ENCODE data around the gene RNF182.
"Not testable (repeated sequence)": the region's sequence is repeated elsewhere in the genome, so short reads cannot be mapped to it uniquely, and the experiment has no call there.

RNF182 gene

DNA sequence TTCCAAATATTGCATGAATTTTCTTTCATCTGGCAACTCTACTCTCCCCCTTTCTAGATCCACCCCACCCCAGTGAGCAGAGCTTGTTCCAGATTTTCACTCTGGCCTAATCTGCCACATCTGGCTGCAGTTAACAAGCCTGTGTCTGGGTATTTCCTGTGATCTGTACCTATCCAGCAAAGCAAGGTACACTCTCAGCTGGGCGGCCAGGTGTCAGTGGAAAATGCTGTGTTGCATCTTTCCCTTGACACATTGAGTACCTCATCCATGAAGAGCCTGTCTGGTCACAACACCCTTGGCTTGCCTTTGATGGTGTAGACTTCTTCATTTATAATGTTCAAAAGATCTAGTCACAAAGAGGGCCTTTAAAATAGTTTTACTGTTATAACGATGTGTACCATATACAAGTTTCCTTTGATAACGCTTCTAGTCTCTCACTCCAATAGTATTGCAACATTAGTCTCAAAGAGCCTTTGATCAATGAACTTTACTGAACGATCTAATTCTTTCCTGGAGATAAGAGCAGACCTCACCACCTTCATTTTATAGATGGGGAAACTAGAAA lies 6.0 kb upstream of the RNF182 start:
- no peak for DNase-seq

DNA sequence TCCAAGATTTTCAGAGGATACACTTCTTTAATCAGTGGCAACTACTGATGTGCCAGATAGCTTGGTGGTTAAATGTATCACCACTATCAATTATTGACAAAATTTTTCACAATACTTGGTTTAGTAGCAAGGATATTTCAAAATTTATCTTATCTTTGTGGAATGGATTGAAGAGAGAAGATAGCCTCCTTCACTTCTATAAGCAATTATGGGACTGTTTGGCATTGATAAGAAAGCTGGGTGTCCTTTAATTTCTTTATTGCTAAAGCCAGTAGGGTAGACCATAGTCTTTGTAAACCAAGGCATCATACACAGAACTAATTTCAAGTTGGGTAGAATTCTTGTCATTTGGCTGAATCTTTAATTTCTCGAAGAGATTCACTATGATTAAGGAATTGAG lies 4.9 kb upstream of the RNF182 start:
- no peak for DNase-seq

DNA sequence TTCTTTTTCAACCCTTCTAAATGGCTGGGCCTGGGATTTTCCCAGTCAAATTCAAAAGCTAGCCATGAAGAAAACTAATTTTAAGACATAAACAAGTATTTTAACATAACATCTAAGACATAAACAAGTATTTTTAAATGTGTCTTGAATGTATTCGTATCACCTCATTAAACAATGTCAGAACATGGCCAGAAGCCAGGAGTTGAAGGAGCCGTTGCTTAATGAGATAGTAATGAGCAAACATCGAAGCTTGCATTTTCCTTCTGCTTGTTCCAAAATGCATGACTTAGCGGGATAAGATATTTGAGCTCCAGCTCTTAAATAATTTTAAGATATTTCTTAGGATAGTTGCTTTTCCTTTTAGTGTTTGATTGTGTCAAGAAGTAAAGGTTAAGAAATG lies 4.2 kb upstream of the RNF182 start:
- peak in 1 of 3 experiments; percentile 31 for DNase-seq

DNA sequence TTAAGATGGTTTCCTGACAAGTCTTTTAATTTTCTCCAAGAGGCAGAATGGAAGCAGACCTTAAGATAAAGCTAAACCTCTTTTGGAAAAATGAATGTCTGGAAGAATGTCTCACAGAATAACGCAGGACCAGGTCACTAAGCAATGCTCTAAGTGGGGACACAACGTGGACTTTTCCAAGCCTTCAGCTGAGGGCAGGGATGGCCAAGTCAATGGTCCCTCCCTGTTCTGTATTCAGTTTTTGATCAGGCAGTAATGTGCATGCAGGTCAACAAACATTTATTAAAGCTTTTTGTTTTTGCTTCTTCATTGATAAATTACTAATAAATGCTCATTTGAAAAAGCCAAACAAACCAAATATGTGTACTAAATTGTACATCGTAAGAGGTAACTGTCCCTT lies 2.0 kb upstream of the RNF182 start:
- no peak for DNase-seq

DNA sequence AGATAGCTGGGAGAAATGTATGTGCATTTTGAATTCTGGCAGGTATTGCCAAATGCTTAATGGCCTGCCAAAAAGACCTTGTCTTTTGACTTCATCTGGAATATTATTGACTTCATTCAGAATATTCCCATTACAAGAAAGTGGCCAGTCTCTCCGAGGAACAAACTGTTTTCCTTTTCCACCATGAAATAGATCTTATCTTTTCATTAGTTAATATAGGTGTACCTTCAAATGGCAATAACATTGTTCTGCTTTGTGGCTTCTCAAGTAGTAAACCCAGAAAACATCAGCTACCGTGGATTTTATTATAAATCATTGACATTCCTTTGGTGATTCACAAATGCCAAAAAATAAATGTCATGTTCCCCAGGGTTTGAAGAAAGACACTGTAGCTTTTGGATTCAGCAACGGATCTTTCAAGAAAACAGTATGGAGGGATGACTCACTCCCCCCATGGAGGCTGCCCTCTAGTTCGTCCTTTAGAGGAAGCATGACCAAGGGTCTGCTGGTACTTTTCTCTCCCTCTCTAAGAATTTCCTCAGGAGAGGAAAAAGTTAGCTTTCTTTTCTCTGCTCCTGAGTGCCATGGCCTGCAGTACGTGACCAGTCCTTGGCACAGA lies 1.1 kb upstream of the RNF182 start:
- DNase-seq, result no peak

DNA sequence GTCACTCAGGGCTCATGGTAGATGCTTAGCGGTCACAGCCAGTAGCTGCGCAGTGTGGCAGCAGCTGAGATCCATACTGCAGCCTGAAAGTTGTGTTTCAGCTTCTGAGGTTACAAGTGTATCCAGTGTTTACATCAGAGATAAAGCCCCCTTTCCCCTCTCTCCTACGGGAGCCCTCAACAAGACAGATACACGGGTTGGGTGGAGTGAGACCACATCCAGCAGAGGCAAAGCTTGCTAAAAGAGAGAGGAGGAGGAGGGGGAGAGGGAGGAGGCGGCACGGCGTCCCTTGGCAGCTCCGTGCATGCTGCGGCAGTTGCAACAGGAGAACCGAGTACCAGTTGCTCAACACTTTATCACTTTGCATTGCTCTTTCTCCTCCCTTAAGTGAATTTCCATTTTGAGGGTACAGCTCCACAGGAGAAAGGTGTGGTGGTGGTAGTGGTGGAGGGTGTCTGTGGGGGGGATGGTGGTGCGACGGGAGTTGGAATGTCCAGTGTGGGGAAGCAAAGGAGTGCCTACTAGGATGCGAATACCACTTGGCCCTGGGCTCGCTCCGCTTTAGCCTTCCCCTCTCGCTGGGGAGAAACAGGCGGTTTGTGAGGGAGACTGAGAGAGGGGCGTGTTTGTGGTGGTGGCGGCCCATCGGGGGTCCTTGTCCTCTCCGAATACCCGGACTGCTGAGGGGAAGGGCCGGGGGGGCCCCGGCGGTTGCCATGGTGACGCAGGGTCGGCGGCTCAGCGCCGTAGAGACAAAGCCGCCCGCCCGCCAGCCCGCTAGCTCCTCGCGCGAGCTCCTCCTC lies 405 bp upstream of the RNF182 start:
- peak; percentile 59 to 94 (median 91) for DNase-seq

DNA sequence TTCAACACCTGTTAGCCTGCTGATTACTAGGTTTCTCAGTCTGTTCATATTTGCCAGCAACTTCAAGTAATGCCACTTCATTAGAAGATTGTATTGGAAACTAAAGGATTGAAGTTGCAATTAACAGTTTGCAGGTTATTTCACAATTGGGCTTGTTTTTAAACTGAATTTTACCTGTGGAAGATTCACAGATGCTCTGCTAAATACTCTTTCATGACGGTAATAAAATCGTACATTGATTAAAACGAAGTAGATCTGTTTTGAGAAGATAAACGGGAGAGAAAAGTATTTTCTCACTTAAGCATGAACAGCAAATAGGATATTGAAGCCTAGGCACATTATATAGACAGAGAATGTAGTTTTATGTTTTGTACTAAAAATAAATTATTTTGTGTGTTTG lies 1.6 kb downstream of the RNF182 start:
- DNase-seq, result peak in 1 of 3 experiments; percentile 40

DNA sequence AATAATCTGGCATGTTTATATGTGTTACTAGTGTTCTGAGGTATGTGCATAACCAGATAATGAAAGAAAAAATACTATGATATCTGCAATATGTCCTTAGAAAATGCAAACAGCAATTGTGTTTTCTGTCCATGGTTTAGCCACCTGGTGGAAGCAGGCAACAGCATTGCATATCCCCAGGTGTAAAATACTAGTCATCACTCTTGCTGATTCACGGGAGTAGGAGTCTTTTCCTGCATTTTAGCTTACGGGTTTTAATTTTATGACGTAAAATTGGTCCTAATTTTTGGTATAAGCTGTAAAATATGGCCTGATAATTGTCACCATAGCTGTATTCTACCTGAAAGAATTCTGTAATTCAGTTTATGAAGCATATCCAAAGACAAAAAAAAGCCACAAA lies 2.5 kb downstream of the RNF182 start:
- DNase-seq, result peak in 1 of 3 experiments; percentile 43

DNA sequence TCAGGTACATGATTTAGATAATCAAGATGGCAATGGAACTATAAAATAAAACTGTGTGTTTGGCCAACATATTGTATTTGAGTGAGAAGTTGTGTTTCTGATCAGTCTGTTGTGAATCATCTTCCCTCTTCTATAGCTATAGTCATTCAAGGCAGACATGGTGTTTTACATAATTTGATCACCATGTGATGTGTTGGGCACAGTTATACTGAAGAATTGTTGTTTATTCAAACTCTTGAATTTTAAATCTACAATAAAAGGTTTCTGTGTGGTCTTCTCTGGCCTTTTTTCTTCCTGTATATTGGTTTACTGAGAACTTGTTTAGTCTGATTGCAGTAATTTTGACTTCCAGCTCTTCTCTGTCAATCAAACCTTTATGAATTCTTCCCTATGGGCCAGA lies 4.4 kb downstream of the RNF182 start:
- no peak for DNase-seq

DNA sequence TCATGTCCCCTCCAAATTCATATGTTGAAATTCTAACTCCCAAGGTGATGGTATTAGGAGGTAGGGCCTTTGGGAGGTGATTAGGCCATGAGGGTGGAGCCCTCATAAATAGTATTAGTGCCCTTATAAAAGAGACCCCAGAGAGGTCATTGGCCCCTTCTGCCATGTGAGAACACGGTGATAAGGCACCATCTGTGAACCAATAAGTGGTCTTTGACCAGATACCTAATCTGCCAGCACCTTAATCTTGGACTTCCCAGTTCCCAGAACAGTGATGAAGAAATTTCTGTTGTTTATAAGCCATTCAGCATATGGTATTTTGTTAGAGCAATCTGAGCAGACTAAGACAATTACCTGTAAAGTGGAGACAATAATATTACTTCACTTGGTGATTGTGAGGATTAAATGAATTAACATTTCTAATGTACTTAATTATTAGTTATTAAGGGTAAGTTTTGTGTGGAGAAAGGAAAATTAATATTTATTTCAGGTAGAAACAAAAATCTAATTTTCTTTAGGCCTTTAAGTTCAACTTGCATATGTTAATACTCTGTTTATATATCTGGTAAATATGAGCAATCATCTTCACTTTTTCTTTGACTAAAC lies 7.1 kb downstream of the RNF182 start:
- DNase-seq, result no peak

DNA sequence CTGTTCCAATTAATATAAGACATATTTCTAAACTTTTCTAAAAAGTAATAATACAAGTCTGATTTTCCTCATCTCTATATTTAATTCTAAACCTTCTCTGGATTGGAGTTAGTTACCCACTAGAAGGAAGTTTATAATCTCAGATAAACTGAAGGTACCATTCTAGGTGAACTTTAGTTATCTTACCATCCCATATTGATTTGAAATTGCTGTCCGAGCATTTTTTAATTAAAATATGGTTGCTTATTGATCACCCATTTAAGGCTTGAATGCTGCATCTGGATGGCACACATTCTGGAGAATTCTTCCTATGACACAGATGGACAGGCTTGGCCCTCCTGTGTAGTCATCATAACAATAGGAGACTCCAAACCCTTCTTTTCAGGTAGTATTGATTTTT lies 8.0 kb downstream of the RNF182 start:
- DNase-seq, result no peak

DNA sequence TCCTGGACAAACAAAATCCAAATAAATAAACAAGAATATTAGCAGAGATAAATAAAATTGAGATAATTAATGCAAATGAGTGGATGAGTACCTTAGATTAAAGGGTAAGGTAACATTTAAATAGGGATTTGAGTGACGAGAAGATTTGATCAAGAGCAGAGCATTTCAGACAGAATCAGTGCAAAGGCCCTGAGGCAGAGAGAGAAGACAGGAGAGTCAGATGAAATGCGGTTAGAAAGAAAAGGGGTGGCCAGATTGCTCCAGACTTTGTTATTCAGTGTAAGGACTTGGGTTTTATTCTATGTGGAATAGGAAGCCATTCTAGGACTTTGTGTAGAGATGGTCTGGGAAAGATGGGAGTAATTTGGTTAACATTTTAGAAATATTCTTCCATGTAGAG lies 10.0 kb downstream of the RNF182 start:
- DNase-seq, result no peak

DNA sequence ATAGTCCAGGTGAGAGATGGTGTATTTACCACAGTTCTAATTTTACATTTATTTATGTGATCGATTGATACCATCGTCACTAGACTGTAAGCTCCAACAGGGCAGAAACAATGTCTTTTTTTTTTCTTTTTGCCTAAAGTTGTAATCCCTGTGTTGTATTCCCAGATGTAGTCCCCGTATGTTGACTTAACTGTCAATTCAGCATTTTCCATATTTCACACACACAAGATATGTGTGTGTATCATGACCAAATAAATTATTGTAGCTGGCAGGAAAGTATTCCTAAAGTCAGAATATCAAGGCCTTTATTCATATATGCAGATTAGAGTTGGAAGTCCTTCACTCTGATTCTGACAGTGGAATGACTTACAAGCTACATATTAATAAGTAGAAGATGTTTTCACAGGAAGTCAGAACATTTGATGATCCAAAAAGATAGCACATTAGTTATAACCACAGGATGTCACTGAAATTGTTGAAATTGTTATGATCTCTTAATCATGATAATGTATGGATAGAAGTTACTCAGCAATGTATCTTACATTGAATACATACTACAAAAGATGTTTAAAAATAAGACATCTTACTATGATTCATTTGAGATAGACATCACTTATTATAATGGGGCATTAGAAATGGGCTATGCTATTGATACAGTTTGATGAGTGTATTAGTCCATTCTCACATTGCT lies 10.6 kb downstream of the RNF182 start:
- no peak for DNase-seq

DNA sequence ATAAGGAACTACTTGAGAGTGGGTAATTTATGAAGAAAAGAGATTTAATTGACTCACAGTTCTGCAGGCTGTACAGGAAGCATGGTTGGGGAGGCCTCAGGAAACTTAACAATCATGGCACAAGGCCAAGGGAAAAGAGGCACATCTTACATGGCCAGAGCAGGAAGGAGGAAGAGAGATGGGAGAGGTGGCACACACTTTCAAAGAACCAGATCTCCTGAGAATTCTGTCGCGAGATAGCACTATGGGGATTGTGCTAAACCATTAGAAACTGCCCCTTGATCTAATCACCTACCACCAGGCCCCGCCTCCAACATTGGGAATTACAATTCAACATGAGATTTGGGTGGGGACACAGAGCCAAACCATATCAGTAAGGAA lies 11.1 kb downstream of the RNF182 start:
- DNase-seq, result not testable (repeated sequence)

DNA sequence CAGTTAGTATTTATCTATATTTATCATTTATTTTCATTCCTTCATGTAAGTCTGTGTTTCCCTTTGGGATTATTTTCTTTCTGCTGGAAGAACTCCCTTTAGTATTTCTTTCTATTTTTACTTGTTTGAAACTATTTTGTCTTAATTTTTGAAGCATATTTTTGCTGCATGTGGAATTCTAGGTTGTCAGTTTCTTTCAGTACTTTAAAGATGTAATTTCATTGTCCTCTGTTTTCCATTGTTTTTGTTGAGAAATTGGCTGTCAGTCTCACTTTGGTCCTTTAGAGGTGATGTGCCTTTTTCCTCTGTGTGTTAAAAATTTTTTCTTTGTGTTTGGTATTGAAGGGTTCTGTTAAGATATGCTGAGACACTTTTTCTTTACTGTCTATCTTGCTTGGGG lies 17.1 kb downstream of the RNF182 start:
- no peak for DNase-seq

DNA sequence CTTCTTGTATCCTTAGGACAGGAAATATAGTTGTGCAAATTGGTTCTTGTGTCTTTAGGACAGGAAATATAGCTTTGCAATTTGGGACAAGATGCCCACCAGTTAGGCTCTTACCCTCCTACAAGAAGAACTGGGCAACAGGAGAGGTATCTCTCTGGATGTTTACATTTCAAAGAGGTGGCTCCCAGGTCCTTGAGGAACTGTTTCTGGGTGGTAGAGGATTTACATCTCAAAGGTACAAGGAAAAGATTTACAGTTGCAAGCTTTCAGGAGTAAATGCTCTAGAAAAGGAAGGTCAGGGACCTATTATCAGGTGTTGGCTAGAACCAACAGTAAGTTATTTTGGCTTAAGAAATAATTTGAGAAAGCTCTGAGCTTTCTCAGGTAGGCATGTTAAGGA lies 19.2 kb downstream of the RNF182 start:
- DNase-seq, result no peak

DNA sequence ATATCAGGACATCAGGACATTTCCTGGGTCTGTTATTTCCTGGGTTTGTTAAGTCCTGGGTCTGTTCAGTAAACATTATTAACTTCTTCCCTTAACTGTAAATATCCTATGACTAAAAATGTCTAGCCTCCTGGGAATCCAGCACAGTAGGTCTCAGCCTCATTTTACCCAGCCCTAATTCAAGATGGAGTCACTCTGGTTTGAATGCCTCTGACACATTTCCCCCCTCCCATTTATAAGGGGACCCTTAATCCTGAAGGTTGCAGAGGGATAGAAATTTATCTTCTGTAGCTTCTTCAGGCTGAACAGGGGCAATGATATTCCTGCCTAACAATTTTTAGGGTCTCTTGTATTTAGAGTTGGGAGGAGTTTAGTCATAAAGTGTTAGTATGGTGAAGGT lies 21.8 kb downstream of the RNF182 start:
- no peak for DNase-seq

DNA sequence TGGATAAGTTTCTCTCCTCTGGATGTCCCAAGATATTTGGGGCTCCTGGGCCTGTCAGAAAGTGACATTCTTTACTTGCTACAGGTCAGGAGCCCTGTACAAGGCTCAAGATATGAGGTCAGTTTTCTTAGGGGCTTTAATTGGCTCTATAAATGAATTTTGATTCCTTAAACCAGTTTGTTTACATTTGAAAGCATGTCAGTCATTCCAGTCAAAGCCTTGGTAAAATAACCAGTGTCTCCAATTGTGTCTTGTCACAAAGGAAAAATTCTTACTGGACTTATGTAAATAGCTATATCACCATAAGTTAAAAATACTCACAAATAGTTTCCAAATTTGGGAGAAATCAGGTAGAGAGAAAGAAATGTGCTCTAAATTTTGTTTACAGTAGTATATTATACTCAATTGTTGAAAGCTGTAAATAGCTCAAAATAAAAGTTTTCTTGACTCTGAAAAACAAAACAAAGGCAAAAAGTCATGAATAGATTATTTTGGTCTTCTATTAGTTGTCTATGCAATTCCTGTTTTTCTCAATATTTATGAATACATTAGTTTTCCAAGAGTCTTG lies 22.9 kb downstream of the RNF182 start:
- no peak for DNase-seq

DNA sequence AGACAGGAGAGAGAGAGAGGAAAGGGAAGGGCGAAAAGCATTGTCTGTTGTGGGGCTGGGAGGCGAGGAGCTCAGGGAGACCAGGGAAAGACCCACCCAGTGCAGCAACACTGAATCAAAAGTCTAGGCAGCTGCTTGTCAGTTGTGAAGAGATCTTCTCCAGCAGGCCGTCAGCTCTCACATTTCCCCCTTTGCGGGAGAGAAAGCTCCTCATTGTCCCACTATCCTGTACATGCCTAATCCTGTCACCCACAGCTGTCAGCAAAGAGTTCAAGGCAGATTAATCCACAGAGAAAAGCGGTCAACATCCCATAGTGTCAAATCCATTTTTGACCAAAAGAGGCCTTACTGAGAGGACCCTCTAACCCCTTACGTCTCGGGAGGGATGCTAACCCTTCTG lies 27.3 kb downstream of the RNF182 start:
- no peak for DNase-seq

DNA sequence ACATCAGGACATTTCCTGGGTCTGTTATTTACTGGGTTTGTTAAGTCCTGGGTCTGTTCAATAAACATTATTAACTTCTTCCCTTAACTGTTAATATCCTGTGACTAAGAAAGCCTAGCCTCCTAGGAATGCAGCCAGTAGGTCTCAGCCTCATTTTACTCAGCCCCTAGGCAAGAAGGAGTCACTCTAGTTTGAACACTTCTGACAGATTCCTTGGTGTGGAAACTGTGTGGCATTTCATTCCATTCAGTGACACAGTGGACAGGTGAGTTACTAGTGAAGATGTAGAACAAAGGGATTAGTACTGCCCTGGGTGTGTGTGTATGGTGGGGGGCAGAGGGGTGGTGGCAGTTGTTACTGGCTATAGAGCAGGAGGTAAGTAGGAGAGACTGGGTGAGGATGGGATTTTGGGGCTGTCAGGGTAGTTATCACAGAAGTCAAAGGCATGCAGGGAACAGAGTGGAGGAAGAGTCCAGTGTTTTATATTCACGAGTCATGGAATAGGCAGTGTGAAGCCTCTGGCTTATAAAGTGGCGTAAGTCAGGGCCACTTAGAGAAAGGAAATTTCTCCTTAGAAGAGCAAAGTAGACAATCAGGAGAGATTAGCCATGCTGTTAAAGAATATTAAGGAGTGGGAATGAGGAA lies 28.4 kb downstream of the RNF182 start:
- no peak for DNase-seq

DNA sequence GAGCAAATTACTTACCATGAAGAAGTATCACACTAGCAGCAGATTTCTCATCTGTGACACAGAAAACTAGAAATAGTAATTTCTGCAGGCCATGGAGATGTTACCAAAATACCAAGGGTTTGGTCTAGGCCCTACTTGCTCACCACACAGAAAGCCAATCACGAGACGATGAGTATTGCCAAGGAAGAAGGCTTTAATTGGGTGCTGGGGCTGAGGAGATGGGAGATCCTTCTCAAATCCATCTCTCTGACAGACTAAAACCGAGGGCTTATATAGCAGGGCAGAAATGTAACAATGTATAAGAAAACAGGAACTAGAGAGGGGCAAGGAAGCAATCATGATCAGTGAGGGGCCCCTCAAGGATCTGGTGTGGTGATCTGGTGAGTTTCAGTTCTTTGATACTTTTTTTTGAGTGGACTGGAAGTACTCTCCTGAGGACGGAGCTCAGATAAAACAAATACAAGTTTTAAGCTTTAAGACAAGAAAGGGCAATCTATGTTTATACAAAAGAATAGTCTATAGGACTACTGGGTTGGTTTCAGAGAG lies 40.9 kb downstream of the RNF182 start:
- no peak for DNase-seq

DNA sequence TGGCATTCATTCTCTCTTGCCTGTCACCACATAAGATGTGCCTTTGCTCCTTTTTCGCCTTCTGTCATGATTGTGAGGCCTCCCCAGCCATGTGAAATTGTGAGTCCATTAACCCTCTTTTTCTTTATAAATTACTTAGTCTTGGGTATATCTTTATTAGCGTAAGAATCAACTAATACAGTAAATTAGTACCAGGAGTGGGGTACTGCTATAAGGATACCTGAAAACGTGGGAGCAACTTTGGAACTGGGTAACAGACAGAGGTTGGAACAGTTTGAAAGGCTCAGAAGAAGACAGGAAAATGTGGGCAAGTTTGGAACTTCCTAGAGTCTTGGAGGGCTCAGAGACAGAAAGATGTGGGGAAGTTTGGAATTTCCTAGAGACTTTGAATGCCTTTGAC lies 46.6 kb downstream of the RNF182 start:
- no peak for DNase-seq

All from NCI-H1417 (cell line).